ENCODE data around the gene TLK1. TPM values are rescaled to one million over a fixed set of nuclear protein-coding genes. Genes with fewer than 3 reads are reported as not detected.

The TLK1 gene
- total and polyA plus RNA-seq, 12 donors = 5.8 to 41.8 (median 31.1) TPM

- no peak for ATAC-seq
- H3K36me3 ChIP-seq = peaks cover 0 to 94% (median 18%) of the 10 kb centered on the region in 9 donors
- no peak for DNase-seq
- H3K4me3 ChIP-seq = no peak overlapping the region
- no peaks in the 10 kb centered on the region for H3K4me1 ChIP-seq
- TF ChIP-seq CTCF (IDR thresholded peaks at IDR 0.05) = no peak
- no peak overlapping the region for H3K27ac ChIP-seq
- no peaks in the 10 kb centered on the region for H3K9me3 ChIP-seq
- intact Hi-C loops (cut with DNase I) = no loop called here
- H3K27me3 ChIP-seq = no peaks in the 10 kb centered on the region
- WGBS, 2 donors = 86 to 90% methylated on average over 2 of the region's 2 CpGs
Measured at GRCh38 chr2:171004363-171004762, 156.3 kb downstream of the TLK1 start.

GRCh38 chr2:170999654-171000053, 161.0 kb downstream of the TLK1 start:
- ATAC-seq = no peak
- H3K27me3 ChIP-seq = no peaks in the 10 kb centered on the region
- H3K4me1 ChIP-seq = no peaks in the 10 kb centered on the region
- peaks cover 0 to 86% (median 4%) of the 10 kb centered on the region in 9 donors for H3K36me3 ChIP-seq
- WGBS, 2 donors = 91 to 100% methylated on average over 6 of the region's 6 CpGs
- H3K4me3 ChIP-seq = no peak overlapping the region
- intact Hi-C loops (cut with DNase I) = no loop called here
- DNase-seq = no peak
- no peak for TF ChIP-seq CTCF (IDR thresholded peaks at IDR 0.05)
- H3K27ac ChIP-seq = no peak overlapping the region
- no peaks in the 10 kb centered on the region for H3K9me3 ChIP-seq

GRCh38 chr2:170997893-170998597, 162.6 kb downstream of the TLK1 start:
- DNase-seq (no peak), ATAC-seq (no peak)
- H3K36me3 ChIP-seq = peaks cover 0 to 86% (median 9%) of the 10 kb centered on the region in 9 donors
- H3K9me3 ChIP-seq = no peaks in the 10 kb centered on the region
- H3K27ac ChIP-seq = no peak overlapping the region
- no peaks in the 10 kb centered on the region for H3K27me3 ChIP-seq
- WGBS, 2 donors = 72% methylated on average over 5 of the region's 5 CpGs
- no peaks in the 10 kb centered on the region for H3K4me1 ChIP-seq
- TF ChIP-seq CTCF (IDR thresholded peaks at IDR 0.05) = no peak
- H3K4me3 ChIP-seq = no peak overlapping the region
- intact Hi-C loops (cut with DNase I) = no loop called here

- 95 to 97% methylated on average over 2 of the region's 2 CpGs for WGBS, 2 donors
- ATAC-seq (no peak), DNase-seq (no peak)
- no peak overlapping the region for H3K27ac ChIP-seq
- H3K27me3 ChIP-seq = no peaks in the 10 kb centered on the region
- no peaks in the 10 kb centered on the region for H3K4me1 ChIP-seq
- no peak overlapping the region for H3K4me3 ChIP-seq
- H3K36me3 ChIP-seq = peaks cover 0 to 86% (median 16%) of the 10 kb centered on the region in 9 donors
- no peaks in the 10 kb centered on the region for H3K9me3 ChIP-seq
- intact Hi-C loops (cut with DNase I) = no loop called here
- TF ChIP-seq CTCF (IDR thresholded peaks at IDR 0.05) = no peak
Measured at GRCh38 chr2:170996316-170996715, 164.4 kb downstream of the TLK1 start.

Data from heart right ventricle (tissue), 16 donors.